Tibial artery (tissue), 4 donors: ENCODE results near the gene IFT122.

ENCODE experiments used
- DNase-seq, 2 donors: peaks; one replicate each; pipeline ENCODE4 v3.0.0-alpha.2; 2019
- H3K27ac ChIP-seq, 2 donors: fragments of 200-600 bp; sonication (generic) in 1 of 2; 1 replicate in 1 of 2; 2 replicates in 1 of 2; pipeline ENCODE4 v1.5.1; 2018 to 2019; ENCODE audit warnings: mild to moderate bottlenecking in 1 of 2
- H3K27me3 ChIP-seq, 2 donors: fragments of 200-600 bp; sonication (generic) in 1 of 2; one replicate each; pipeline versions ENCODE4 v1.5.1 to v1.6.0; 2016 to 2019
- H3K36me3 ChIP-seq, 3 donors: fragments of 200-600 bp; sonication (generic) in 2 of 3; one replicate each; pipeline ENCODE4 v1.5.1; 2016 to 2019; ENCODE audit warnings: mild to moderate bottlenecking in 2 of 3
- H3K4me1 ChIP-seq, 4 donors: fragments of 200-600 bp; sonication (generic) in 2 of 4; 1 replicate in 3 of 4; 2 replicates in 1 of 4; pipeline ENCODE4 v1.5.1; 2016 to 2019
- H3K4me3 ChIP-seq, 2 donors: fragments of 200-600 bp; sonication (generic) in 1 of 2; 1 replicate in 1 of 2; 2 replicates in 1 of 2; pipeline ENCODE4 v1.5.1; 2018 to 2019; ENCODE audit warnings: mild to moderate bottlenecking in 2 of 2
- H3K9me3 ChIP-seq, 3 donors: fragments of 200-600 bp; sonication (generic) in 1 of 3; one replicate each; pipeline ENCODE4 v1.5.1; 2016 to 2019
- intact Hi-C: fragments of 100-400 bp; cut with DNase I; formaldehyde crosslinking; loops from one replicate; pipeline ENCODE4 v1.15.0; 2023; ENCODE audit warnings: low total_unique reads
- TF ChIP-seq, protein P1 (sequence below), 2 experiments: fragments of 200-600 bp in 1 of 2; fragments of 450-650 bp in 1 of 2; IDR thresholded peaks; one replicate each; pipeline ENCODE4 v1.5.1; 2017 to 2019; ENCODE audit warnings: antibody characterized with exemption in 2 of 2, mild to moderate bottlenecking in 1 of 2, moderate library complexity in 1 of 2

The IFT122 gene

DNA sequence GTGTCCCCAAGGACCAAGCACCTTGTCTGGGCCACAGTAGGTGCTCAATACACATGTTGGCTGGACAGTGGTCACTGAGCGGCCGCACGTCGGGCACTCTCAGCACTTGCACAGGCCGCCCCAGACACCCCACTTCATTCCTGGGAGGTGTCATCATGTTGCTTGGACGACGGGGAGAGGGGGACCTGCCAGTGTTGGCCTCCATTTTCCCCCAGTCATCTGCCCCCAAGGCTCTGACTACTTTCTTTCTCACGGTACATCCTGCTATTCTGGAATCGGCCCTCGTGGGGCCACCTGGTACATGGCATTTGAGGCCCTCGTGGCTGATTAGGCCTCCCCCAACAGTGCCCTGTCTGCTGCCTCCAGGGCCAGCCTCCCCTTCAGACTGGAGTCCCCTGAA lies 87.2 kb downstream of the IFT122 start:
- Histone ChIP-seq H3K9me3 (no peaks in the 10 kb centered on the region), H3K4me1 (peaks cover 0 to 10% (median 5%) of the 10 kb centered on the region in 4 donors), H3K4me3 (no peak overlapping the region), H3K27ac (no peak overlapping the region), H3K36me3 (no peaks in the 10 kb centered on the region), H3K27me3 (no peaks in the 10 kb centered on the region)
- TF ChIP-seq, protein P1, sequence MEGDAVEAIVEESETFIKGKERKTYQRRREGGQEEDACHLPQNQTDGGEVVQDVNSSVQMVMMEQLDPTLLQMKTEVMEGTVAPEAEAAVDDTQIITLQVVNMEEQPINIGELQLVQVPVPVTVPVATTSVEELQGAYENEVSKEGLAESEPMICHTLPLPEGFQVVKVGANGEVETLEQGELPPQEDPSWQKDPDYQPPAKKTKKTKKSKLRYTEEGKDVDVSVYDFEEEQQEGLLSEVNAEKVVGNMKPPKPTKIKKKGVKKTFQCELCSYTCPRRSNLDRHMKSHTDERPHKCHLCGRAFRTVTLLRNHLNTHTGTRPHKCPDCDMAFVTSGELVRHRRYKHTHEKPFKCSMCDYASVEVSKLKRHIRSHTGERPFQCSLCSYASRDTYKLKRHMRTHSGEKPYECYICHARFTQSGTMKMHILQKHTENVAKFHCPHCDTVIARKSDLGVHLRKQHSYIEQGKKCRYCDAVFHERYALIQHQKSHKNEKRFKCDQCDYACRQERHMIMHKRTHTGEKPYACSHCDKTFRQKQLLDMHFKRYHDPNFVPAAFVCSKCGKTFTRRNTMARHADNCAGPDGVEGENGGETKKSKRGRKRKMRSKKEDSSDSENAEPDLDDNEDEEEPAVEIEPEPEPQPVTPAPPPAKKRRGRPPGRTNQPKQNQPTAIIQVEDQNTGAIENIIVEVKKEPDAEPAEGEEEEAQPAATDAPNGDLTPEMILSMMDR (IDR thresholded peaks at IDR 0.05), result no peak
- no peak for DNase-seq
- intact Hi-C loops, result no loop called here

DNA sequence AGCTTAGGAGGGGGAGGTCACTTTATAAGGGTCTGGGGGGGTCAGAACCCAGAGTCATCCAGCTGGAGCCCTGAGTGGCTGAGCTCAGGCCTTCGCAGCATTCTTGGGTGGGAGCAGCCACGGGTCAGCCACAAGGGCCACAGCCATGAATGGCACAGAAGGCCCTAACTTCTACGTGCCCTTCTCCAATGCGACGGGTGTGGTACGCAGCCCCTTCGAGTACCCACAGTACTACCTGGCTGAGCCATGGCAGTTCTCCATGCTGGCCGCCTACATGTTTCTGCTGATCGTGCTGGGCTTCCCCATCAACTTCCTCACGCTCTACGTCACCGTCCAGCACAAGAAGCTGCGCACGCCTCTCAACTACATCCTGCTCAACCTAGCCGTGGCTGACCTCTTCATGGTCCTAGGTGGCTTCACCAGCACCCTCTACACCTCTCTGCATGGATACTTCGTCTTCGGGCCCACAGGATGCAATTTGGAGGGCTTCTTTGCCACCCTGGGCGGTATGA lies 88.6 kb downstream of the IFT122 start, which contains the start of gene RHO:
RHO (plus strand) TSS at position 51 of the 512 bp plus-strand sequence; CDS start at position 146, 95 bp downstream.
- no peak within 1 kb of the TSS for H3K27ac ChIP-seq
- no peaks in the 10 kb centered on the region for H3K36me3 ChIP-seq
- H3K4me3 ChIP-seq, result no peak within 1 kb of the TSS
- intact Hi-C loops, result no loop called here
- no peaks in the 10 kb centered on the region for H3K27me3 ChIP-seq
- no peaks in the 10 kb centered on the region for H3K9me3 ChIP-seq
- DNase-seq, result no peak
- TF ChIP-seq, protein P1 (IDR thresholded peaks at IDR 0.05), result no peak
- peaks cover 0 to 10% (median 5%) of the 10 kb centered on the region in 4 donors for H3K4me1 ChIP-seq

DNA sequence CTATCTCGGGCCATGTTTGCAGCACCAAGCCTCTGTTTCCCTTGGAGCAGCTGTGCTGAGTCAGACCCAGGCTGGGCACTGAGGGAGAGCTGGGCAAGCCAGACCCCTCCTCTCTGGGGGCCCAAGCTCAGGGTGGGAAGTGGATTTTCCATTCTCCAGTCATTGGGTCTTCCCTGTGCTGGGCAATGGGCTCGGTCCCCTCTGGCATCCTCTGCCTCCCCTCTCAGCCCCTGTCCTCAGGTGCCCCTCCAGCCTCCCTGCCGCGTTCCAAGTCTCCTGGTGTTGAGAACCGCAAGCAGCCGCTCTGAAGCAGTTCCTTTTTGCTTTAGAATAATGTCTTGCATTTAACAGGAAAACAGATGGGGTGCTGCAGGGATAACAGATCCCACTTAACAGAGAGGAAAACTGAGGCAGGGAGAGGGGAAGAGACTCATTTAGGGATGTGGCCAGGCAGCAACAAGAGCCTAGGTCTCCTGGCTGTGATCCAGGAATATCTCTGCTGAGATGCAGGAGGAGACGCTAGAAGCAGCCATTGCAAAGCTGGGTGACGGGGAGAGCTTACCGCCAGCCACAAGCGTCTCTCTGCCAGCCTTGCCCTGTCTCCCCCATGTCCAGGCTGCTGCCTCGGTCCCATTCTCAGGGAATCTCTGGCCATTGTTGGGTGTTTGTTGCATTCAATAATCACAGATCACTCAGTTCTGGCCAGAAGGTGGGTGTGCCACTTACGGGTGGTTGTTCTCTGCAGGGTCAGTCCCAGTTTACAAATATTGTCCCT lies 89.6 kb downstream of the IFT122 start:
- DNase-seq, result no peak
- no peak overlapping the region for H3K27ac ChIP-seq

DNA sequence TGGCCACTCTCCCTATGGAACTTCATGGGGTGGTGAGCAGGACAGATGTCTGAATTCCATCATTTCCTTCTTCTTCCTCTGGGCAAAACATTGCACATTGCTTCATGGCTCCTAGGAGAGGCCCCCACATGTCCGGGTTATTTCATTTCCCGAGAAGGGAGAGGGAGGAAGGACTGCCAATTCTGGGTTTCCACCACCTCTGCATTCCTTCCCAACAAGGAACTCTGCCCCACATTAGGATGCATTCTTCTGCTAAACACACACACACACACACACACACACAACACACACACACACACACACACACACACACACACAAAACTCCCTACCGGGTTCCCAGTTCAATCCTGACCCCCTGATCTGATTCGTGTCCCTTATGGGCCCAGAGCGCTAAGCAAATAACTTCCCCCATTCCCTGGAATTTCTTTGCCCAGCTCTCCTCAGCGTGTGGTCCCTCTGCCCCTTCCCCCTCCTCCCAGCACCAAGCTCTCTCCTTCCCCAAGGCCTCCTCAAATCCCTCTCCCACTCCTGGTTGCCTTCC lies 90.3 kb downstream of the IFT122 start:
- Histone ChIP-seq H3K4me3 (no peak overlapping the region), H3K27ac (no peak overlapping the region), H3K27me3 (no peaks in the 10 kb centered on the region), H3K36me3 (no peaks in the 10 kb centered on the region), H3K4me1 (peaks cover 0 to 11% (median 6%) of the 10 kb centered on the region in 4 donors), H3K9me3 (no peaks in the 10 kb centered on the region)
- no peak for DNase-seq
- TF ChIP-seq, protein P1 (IDR thresholded peaks at IDR 0.05), result no peak
- intact Hi-C loops, result no loop called here

More for the DNA sequence above, 89.6 kb downstream of the IFT122 start:
- Histone ChIP-seq H3K4me3 (no peak overlapping the region), H3K9me3 (no peaks in the 10 kb centered on the region), H3K27me3 (no peaks in the 10 kb centered on the region), H3K36me3 (no peaks in the 10 kb centered on the region), H3K4me1 (peaks cover 0 to 10% (median 5%) of the 10 kb centered on the region in 4 donors)
- TF ChIP-seq, protein P1 (IDR thresholded peaks at IDR 0.05), result no peak
- intact Hi-C loops, result no loop called here

DNA sequence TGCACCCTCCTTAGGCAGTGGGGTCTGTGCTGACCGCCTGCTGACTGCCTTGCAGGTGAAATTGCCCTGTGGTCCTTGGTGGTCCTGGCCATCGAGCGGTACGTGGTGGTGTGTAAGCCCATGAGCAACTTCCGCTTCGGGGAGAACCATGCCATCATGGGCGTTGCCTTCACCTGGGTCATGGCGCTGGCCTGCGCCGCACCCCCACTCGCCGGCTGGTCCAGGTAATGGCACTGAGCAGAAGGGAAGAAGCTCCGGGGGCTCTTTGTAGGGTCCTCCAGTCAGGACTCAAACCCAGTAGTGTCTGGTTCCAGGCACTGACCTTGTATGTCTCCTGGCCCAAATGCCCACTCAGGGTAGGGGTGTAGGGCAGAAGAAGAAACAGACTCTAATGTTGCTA lies 90.8 kb downstream of the IFT122 start:
- no peaks in the 10 kb centered on the region for H3K9me3 ChIP-seq
- TF ChIP-seq, protein P1 (IDR thresholded peaks at IDR 0.05), result no peak

More for the DNA sequence above, 90.8 kb downstream of the IFT122 start:
- intact Hi-C loops, result no loop called here
- no peak for DNase-seq
- no peaks in the 10 kb centered on the region for H3K27me3 ChIP-seq
- no peak overlapping the region for H3K27ac ChIP-seq
- H3K4me1 ChIP-seq, result peaks cover 0 to 16% (median 8%) of the 10 kb centered on the region in 4 donors
- no peak overlapping the region for H3K4me3 ChIP-seq
- H3K36me3 ChIP-seq, result no peaks in the 10 kb centered on the region
